PC-3 (cell line): ENCODE results near the gene GK. TPM values are rescaled to one million over a fixed set of nuclear protein-coding genes. Genes with fewer than 3 reads are reported as not detected.
"Not testable (repeated sequence)": the region's sequence is repeated elsewhere in the genome, so short reads cannot be mapped to it uniquely, and the experiment has no call there.

ENCODE experiments used
- ATAC-seq: fragments of 200-7000 bp; cut with Tn5 transposase; 2 replicates; pipeline ENCODE4 v1.9.1; 2020; ENCODE audit warnings: mild to moderate bottlenecking, moderate library complexity
- BruUV-seq: library from RNA; stranded (reverse); fragments of 400-500 nt; replicated peaks from 2 replicates; lab custom pipeline; 2021; lab: Mats Ljungman, UMichigan
- CTCF ChIA-PET: fragments of 300-600 bp; sonication (Branson Sonifier 250); formaldehyde crosslinking; loops from one replicate; lab custom pipeline; 2022; ENCODE audit warnings: antibody characterized with exemption; lab: Charles Lee
- POLR2A ChIA-PET: fragments of 300-600 bp; sonication (Branson Sonifier 250); formaldehyde crosslinking; loops from one replicate; lab custom pipeline; 2022; ENCODE audit warnings: antibody characterized with exemption; ENCODE audit not compliant: unreplicated experiment; lab: Charles Lee
- DNase-seq: peaks from one replicate; pipeline ENCODE4 v3.0.0-alpha.2; 2015
- H2AFZ ChIP-seq: fragments of 300-600 bp; sonication (generic); 2 replicates; pipeline ENCODE4 v1.6.0; 2016; ENCODE audit warnings: antibody characterized with exemption, low read length
- H3F3A ChIP-seq: fragments of 300-600 bp; sonication (generic); one replicate; pipeline ENCODE4 v1.6.0; 2017; ENCODE audit warnings: antibody characterized with exemption, low read length, control low read depth, mild to moderate bottlenecking; ENCODE audit not compliant: unreplicated experiment
- H3K27ac ChIP-seq: fragments of 300-600 bp; sonication (generic); 2 replicates; pipeline ENCODE4 v1.5.1; 2016; ENCODE audit warnings: mild to moderate bottlenecking, low read length
- H3K27me3 ChIP-seq: fragments of 300-600 bp; sonication (generic); 2 replicates; pipeline ENCODE4 v1.6.1; 2016; ENCODE audit warnings: low read length, mixed read lengths
- H3K36me3 ChIP-seq: fragments of 300-600 bp; sonication (generic); 2 replicates; pipeline ENCODE4 v1.6.1; 2016; ENCODE audit warnings: low read depth, mixed run types, low read length, mixed read lengths
- H3K4me1 ChIP-seq: fragments of 300-600 bp; sonication (generic); 2 replicates; pipeline ENCODE4 v1.5.1; 2016; ENCODE audit warnings: low read length; ENCODE audit not compliant: insufficient read depth
- H3K4me2 ChIP-seq: fragments of 300-600 bp; sonication (generic); 2 replicates; pipeline ENCODE4 v1.6.0; 2016; ENCODE audit warnings: low read length
- H3K4me3 ChIP-seq: fragments of 300-600 bp; sonication (generic); 2 replicates; pipeline ENCODE4 v1.5.1; 2016; ENCODE audit warnings: mild to moderate bottlenecking, low read length, mixed read lengths
- H3K79me2 ChIP-seq: fragments of 300-600 bp; sonication (generic); 2 replicates; pipeline ENCODE4 v1.6.1; 2017; ENCODE audit warnings: low read length, mixed read lengths
- H3K9ac ChIP-seq: fragments of 300-600 bp; sonication (generic); 2 replicates; pipeline ENCODE4 v1.6.0; 2016; ENCODE audit warnings: mild to moderate bottlenecking, low read length
- H3K9me2 ChIP-seq: fragments of 300-600 bp; sonication (generic); replicated peaks from 2 replicates; pipeline ENCODE4 v1.6.1; 2016; ENCODE audit warnings: mixed run types, low read length, mixed read lengths
- H3K9me3 ChIP-seq: fragments of 300-600 bp; sonication (generic); 2 replicates; pipeline ENCODE4 v1.6.1; 2016; ENCODE audit warnings: low read length, mixed read lengths
- H4K20me1 ChIP-seq: fragments of 300-600 bp; sonication (generic); 2 replicates; pipeline ENCODE4 v1.6.1; 2016; ENCODE audit warnings: low read length, mixed read lengths
- EZH2 ChIP-seq: fragments of 300-600 bp; sonication (generic); IDR thresholded peaks from one replicate; pipeline ENCODE4 v1.6.1; 2017; ENCODE audit warnings: antibody characterized with exemption, mild to moderate bottlenecking, low read length; ENCODE audit not compliant: unreplicated experiment
- EZH2phosphoT487 ChIP-seq: fragments of 300-600 bp; sonication (generic); IDR thresholded peaks from 2 replicates; pipeline ENCODE4 v1.6.1; 2018; ENCODE audit warnings: mild to moderate bottlenecking, antibody characterized with exemption, low read length, borderline replicate concordance
- intact Hi-C: fragments of 100-400 bp; cut with micrococcal nuclease; formaldehyde crosslinking; loops from 2 replicates; pipeline ENCODE4 v1.9.0; 2023
- total RNA-seq: library from RNA; depleted of rRNA; stranded (reverse); fragments of >200 nt; gene quantifications from 2 replicates; pipeline ENCODE4 v1.2.3, GENCODE V29; 2014
- TF ChIP-seq, protein P1 (sequence below): fragments of 300-600 bp; sonication (generic); conservative IDR thresholded peaks from 2 replicates; pipeline ENCODE4 v1.5.1; 2017; ENCODE audit warnings: antibody characterized with exemption, low read depth, mild to moderate bottlenecking, low read length

Gene GK
- total RNA-seq, 1 experiment from 2014 or later = 4.1 TPM

DNA sequence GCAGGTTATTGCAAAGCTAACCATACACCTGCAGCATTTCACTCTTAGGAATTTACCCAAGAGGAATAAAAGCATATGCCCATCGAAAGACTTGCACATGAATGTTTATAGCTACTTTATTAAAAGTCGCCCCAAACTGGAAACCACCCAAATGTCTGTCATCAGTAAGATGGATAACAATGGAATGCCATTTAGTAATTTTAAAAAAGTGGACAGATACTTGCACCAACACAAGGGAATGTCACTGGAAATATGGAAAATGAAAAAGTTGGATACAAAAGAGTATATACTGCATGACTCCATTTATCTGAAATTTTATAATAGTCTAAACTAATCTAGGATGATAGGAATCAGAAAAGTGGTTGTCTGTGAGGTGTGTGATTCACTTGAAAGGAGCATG lies 12.9 kb downstream of the GK start:
- intact Hi-C loops = no loop called here
- DNase-seq (no peak), ATAC-seq (no peak)
- Histone ChIP-seq H3K36me3 (no peaks in the 10 kb centered on the region), H3K9me3 (no peaks in the 10 kb centered on the region), H3K4me1 (no peaks in the 10 kb centered on the region), H3K9me2 (no peaks in the 10 kb centered on the region), H3F3A (no peaks in the 10 kb centered on the region), H3K4me3 (no peak overlapping the region), H3K9ac (no peak overlapping the region), H4K20me1 (no peaks in the 10 kb centered on the region), H3K27ac (no peak overlapping the region), H3K79me2 (no peaks in the 10 kb centered on the region), H3K4me2 (no peak overlapping the region), H3K27me3 (no peaks in the 10 kb centered on the region), H2AFZ (no peak overlapping the region)
- BruUV-seq = no TSS peak
- TF ChIP-seq, protein P1, sequence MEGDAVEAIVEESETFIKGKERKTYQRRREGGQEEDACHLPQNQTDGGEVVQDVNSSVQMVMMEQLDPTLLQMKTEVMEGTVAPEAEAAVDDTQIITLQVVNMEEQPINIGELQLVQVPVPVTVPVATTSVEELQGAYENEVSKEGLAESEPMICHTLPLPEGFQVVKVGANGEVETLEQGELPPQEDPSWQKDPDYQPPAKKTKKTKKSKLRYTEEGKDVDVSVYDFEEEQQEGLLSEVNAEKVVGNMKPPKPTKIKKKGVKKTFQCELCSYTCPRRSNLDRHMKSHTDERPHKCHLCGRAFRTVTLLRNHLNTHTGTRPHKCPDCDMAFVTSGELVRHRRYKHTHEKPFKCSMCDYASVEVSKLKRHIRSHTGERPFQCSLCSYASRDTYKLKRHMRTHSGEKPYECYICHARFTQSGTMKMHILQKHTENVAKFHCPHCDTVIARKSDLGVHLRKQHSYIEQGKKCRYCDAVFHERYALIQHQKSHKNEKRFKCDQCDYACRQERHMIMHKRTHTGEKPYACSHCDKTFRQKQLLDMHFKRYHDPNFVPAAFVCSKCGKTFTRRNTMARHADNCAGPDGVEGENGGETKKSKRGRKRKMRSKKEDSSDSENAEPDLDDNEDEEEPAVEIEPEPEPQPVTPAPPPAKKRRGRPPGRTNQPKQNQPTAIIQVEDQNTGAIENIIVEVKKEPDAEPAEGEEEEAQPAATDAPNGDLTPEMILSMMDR = no peak
- TF ChIP-seq EZH2phosphoT487 (no peak), EZH2 (no peak)
- ChIA-PET CTCF (no interaction called here), POLR2A (no interaction called here)

DNA sequence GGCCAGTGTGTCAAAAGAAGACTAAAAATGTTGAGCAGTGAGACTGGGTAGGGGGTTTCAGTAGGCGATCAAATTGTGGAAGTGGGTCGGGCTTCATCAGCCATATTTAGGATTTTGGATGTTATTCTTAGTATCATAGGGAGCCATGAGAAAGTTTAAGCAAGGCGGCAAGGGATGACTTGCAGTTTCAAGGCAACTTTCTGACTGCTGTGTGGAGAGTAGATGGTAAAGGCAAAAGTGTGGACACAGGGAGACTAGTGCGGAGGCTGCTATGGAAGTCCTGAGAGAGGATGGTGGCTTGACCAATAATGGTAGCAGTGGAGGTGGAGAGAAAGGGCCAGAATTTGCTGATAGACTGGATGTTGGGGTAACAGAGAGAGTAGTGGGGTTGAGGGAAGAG lies 15.4 kb downstream of the GK start:
- Histone ChIP-seq H3F3A (no peaks in the 10 kb centered on the region), H3K9me2 (no peaks in the 10 kb centered on the region), H3K4me2 (no peak overlapping the region), H3K27ac (no peak overlapping the region), H3K27me3 (no peaks in the 10 kb centered on the region), H3K4me3 (no peak overlapping the region), H3K4me1 (no peaks in the 10 kb centered on the region), H3K9ac (no peak overlapping the region), H3K79me2 (no peaks in the 10 kb centered on the region), H3K9me3 (no peaks in the 10 kb centered on the region), H3K36me3 (no peaks in the 10 kb centered on the region), H2AFZ (no peak overlapping the region), H4K20me1 (no peaks in the 10 kb centered on the region)
- CTCF ChIA-PET = no interaction called here
- POLR2A ChIA-PET = no interaction called here
- no TSS peak for BruUV-seq
- intact Hi-C loops = no loop called here
- DNase-seq = no peak
- no peak for ATAC-seq
- no peak for TF ChIP-seq EZH2phosphoT487
- no peak for TF ChIP-seq EZH2
- TF ChIP-seq, protein P1 = no peak

DNA sequence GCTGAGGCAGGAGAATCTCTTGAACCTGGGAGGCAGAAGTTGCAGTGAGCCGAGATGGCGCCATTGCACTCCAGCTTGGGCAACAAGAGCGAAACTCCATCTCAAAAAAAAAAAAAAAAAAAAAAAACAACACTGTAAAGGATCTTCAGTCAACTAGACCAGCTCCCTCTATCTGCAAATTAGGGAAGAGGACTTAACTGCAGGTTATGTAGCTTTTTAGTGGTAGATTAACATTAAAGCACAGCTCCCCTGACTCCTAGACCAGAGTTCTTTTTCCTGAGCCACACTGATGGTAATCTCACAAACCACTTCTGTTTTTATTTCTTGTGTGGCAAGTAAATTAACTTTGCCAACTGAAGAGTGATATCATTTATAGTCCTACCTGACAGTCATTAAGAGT lies 18.0 kb downstream of the GK start:
- H3K27ac ChIP-seq, DNase-seq, H3K9me3 ChIP-seq, H3K4me3 ChIP-seq, H3K36me3 ChIP-seq, H3K79me2 ChIP-seq, H3K4me1 ChIP-seq, H3K9ac ChIP-seq, H3K4me2 ChIP-seq, H3K9me2 ChIP-seq, POLR2A ChIA-PET, H3K27me3 ChIP-seq, H4K20me1 ChIP-seq, H3F3A ChIP-seq, ATAC-seq, H2AFZ ChIP-seq, intact Hi-C loops, BruUV-seq: not testable (repeated sequence)
- CTCF ChIA-PET = interaction anchor here (0.6 to 0.7 kb wide), 3 partner anchors 23 to 140 kb away, joined by 3 to 4 read pairs (median 3); no protein-coding TSS in a partner anchor
